Measurements from ENCODE around the gene LSM2.

LSM2 gene

GRCh38 chr6:31776989-31777666 is 29.6 kb downstream of the LSM2 start, which contains the start of gene VWA7:
Gene VWA7, minus strand, starts transcription at chr6:31777328. Its CDS starts 549 bp downstream, at chr6:31776779.
- Histone ChIP-seq H3K27me3 (ENCODE audit: control insufficient read depth, insufficient read depth, low read length, poor library complexity, severe bottlenecking) (no peaks in the 10 kb centered on the region), H3K4me1 (ENCODE audit: control insufficient read depth, insufficient read depth, low read length) (peaks cover 6% of the 10 kb centered on the region), H3K27ac (ENCODE audit: insufficient read depth, low read depth, low read length, poor library complexity, severe bottlenecking) (peak within 1 kb of the TSS; percentile 23), H3K36me3 (ENCODE audit: control insufficient read depth, insufficient read depth, low read length) (peaks cover 23% of the 10 kb centered on the region), H3K4me3 (ENCODE audit: insufficient read depth, low read depth, low read length) (no peak within 1 kb of the TSS), H3K9me3 (ENCODE audit: control insufficient read depth, low read length) (no peaks in the 10 kb centered on the region)
- 64 to 68% methylated on average over 15 of the region's 15 CpGs for WGBS, 2 experiments

GRCh38 chr6:31776485-31776988 is 30.2 kb downstream of the LSM2 start:
- Histone ChIP-seq H3K4me3 (ENCODE audit: insufficient read depth, low read depth, low read length) (no peak overlapping the region), H3K4me1 (ENCODE audit: control insufficient read depth, insufficient read depth, low read length) (peaks cover 6% of the 10 kb centered on the region), H3K27ac (ENCODE audit: insufficient read depth, low read depth, low read length, poor library complexity, severe bottlenecking) (peak overlapping the region; percentile 23), H3K9me3 (ENCODE audit: control insufficient read depth, low read length) (no peaks in the 10 kb centered on the region), H3K36me3 (ENCODE audit: control insufficient read depth, insufficient read depth, low read length) (peaks cover 23% of the 10 kb centered on the region), H3K27me3 (ENCODE audit: control insufficient read depth, insufficient read depth, low read length, poor library complexity, severe bottlenecking) (no peaks in the 10 kb centered on the region)
- WGBS, 2 experiments: 74 to 79% methylated on average over 14 of the region's 14 CpGs

GRCh38 chr6:31775633-31776484 is 30.9 kb downstream of the LSM2 start:
- Histone ChIP-seq H3K4me1 (ENCODE audit: control insufficient read depth, insufficient read depth, low read length) (peaks cover 6% of the 10 kb centered on the region), H3K27ac (ENCODE audit: insufficient read depth, low read depth, low read length, poor library complexity, severe bottlenecking) (peak overlapping the region; percentile 33), H3K36me3 (ENCODE audit: control insufficient read depth, insufficient read depth, low read length) (peaks cover 23% of the 10 kb centered on the region), H3K4me3 (ENCODE audit: insufficient read depth, low read depth, low read length) (no peak overlapping the region), H3K27me3 (ENCODE audit: control insufficient read depth, insufficient read depth, low read length, poor library complexity, severe bottlenecking) (no peaks in the 10 kb centered on the region), H3K9me3 (ENCODE audit: control insufficient read depth, low read length) (no peaks in the 10 kb centered on the region)
- 93 to 94% methylated on average over 32 of the region's 32 CpGs for WGBS, 2 experiments

GRCh38 chr6:31775184-31775583 is 31.6 kb downstream of the LSM2 start:
- H3K4me1 ChIP-seq (ENCODE audit: control insufficient read depth, insufficient read depth, low read length): peaks cover 6% of the 10 kb centered on the region
- H3K4me3 ChIP-seq (ENCODE audit: insufficient read depth, low read depth, low read length): no peak overlapping the region
- 85 to 91% methylated on average over 4 of the region's 4 CpGs for WGBS, 2 experiments
- H3K36me3 ChIP-seq (ENCODE audit: control insufficient read depth, insufficient read depth, low read length): peaks cover 18% of the 10 kb centered on the region
- H3K9me3 ChIP-seq (ENCODE audit: control insufficient read depth, low read length): no peaks in the 10 kb centered on the region
- no peaks in the 10 kb centered on the region for H3K27me3 ChIP-seq (ENCODE audit: control insufficient read depth, insufficient read depth, low read length, poor library complexity, severe bottlenecking)
- H3K27ac ChIP-seq (ENCODE audit: insufficient read depth, low read depth, low read length, poor library complexity, severe bottlenecking): peak overlapping the region; percentile 33

- WGBS, 2 experiments: 86 to 89% methylated on average over 4 of the region's 4 CpGs
Measured at GRCh38 chr6:31771992-31772358, 34.8 kb downstream of the LSM2 start.

GRCh38 chr6:31770860-31771259 is 35.9 kb downstream of the LSM2 start:
- Histone ChIP-seq H3K4me3 (ENCODE audit: insufficient read depth, low read depth, low read length) (no peak overlapping the region), H3K27ac (ENCODE audit: insufficient read depth, low read depth, low read length, poor library complexity, severe bottlenecking) (no peak overlapping the region), H3K36me3 (ENCODE audit: control insufficient read depth, insufficient read depth, low read length) (no peaks in the 10 kb centered on the region), H3K4me1 (ENCODE audit: control insufficient read depth, insufficient read depth, low read length) (peaks cover 5% of the 10 kb centered on the region), H3K9me3 (ENCODE audit: control insufficient read depth, low read length) (no peaks in the 10 kb centered on the region), H3K27me3 (ENCODE audit: control insufficient read depth, insufficient read depth, low read length, poor library complexity, severe bottlenecking) (no peaks in the 10 kb centered on the region)
- 83 to 84% methylated on average over 1 to 2 of the region's 2 CpGs for WGBS, 2 experiments

More at GRCh38 chr6:31771992-31772358, 34.8 kb downstream of the LSM2 start:
- H3K9me3 ChIP-seq (ENCODE audit: control insufficient read depth, low read length): no peaks in the 10 kb centered on the region
- no peak overlapping the region for H3K27ac ChIP-seq (ENCODE audit: insufficient read depth, low read depth, low read length, poor library complexity, severe bottlenecking)
- no peak overlapping the region for H3K4me3 ChIP-seq (ENCODE audit: insufficient read depth, low read depth, low read length)
- peaks cover 4% of the 10 kb centered on the region for H3K4me1 ChIP-seq (ENCODE audit: control insufficient read depth, insufficient read depth, low read length)
- no peaks in the 10 kb centered on the region for H3K36me3 ChIP-seq (ENCODE audit: control insufficient read depth, insufficient read depth, low read length)
- no peaks in the 10 kb centered on the region for H3K27me3 ChIP-seq (ENCODE audit: control insufficient read depth, insufficient read depth, low read length, poor library complexity, severe bottlenecking)

GRCh38 chr6:31769684-31770371 is 36.9 kb downstream of the LSM2 start:
- WGBS, 2 experiments: 76 to 80% methylated on average over 11 to 12 of the region's 12 CpGs
- Histone ChIP-seq H3K9me3 (ENCODE audit: control insufficient read depth, low read length) (no peaks in the 10 kb centered on the region), H3K27me3 (ENCODE audit: control insufficient read depth, insufficient read depth, low read length, poor library complexity, severe bottlenecking) (no peaks in the 10 kb centered on the region), H3K36me3 (ENCODE audit: control insufficient read depth, insufficient read depth, low read length) (no peaks in the 10 kb centered on the region), H3K27ac (ENCODE audit: insufficient read depth, low read depth, low read length, poor library complexity, severe bottlenecking) (no peak overlapping the region), H3K4me3 (ENCODE audit: insufficient read depth, low read depth, low read length) (no peak overlapping the region), H3K4me1 (ENCODE audit: control insufficient read depth, insufficient read depth, low read length) (peaks cover 7% of the 10 kb centered on the region)

- H3K27ac ChIP-seq (ENCODE audit: insufficient read depth, low read depth, low read length, poor library complexity, severe bottlenecking): no peak overlapping the region
- no peaks in the 10 kb centered on the region for H3K27me3 ChIP-seq (ENCODE audit: control insufficient read depth, insufficient read depth, low read length, poor library complexity, severe bottlenecking)
- WGBS, 2 experiments: 92 to 93% methylated on average over 18 of the region's 18 CpGs
- no peaks in the 10 kb centered on the region for H3K9me3 ChIP-seq (ENCODE audit: control insufficient read depth, low read length)
- peaks cover 13% of the 10 kb centered on the region for H3K4me1 ChIP-seq (ENCODE audit: control insufficient read depth, insufficient read depth, low read length)
- no peak overlapping the region for H3K4me3 ChIP-seq (ENCODE audit: insufficient read depth, low read depth, low read length)
- no peaks in the 10 kb centered on the region for H3K36me3 ChIP-seq (ENCODE audit: control insufficient read depth, insufficient read depth, low read length)
Measured at GRCh38 chr6:31768363-31769257, 38.2 kb downstream of the LSM2 start.

- no peaks in the 10 kb centered on the region for H3K27me3 ChIP-seq (ENCODE audit: control insufficient read depth, insufficient read depth, low read length, poor library complexity, severe bottlenecking)
- no peaks in the 10 kb centered on the region for H3K9me3 ChIP-seq (ENCODE audit: control insufficient read depth, low read length)
- no peak overlapping the region for H3K27ac ChIP-seq (ENCODE audit: insufficient read depth, low read depth, low read length, poor library complexity, severe bottlenecking)
- H3K4me3 ChIP-seq (ENCODE audit: insufficient read depth, low read depth, low read length): no peak overlapping the region
- 89 to 92% methylated on average over 6 of the region's 6 CpGs for WGBS, 2 experiments
- H3K36me3 ChIP-seq (ENCODE audit: control insufficient read depth, insufficient read depth, low read length): no peaks in the 10 kb centered on the region
- peaks cover 22% of the 10 kb centered on the region for H3K4me1 ChIP-seq (ENCODE audit: control insufficient read depth, insufficient read depth, low read length)
Measured at GRCh38 chr6:31767096-31767645, 39.6 kb downstream of the LSM2 start.

Data from ectodermal cell (in vitro differentiated cells).